Ishikawa (cell line): ENCODE data around the gene LRRC75B.

Experiments used
- EGR1 ChIP-seq: IDR thresholded peaks from 2 replicates; pipeline ENCODE4 v1.6.1; 2012
- MAX ChIP-seq: IDR thresholded peaks from 2 replicates; pipeline ENCODE4 v1.6.1; 2012
- NFIC ChIP-seq: IDR thresholded peaks from 2 replicates; pipeline ENCODE4 v1.6.1; 2012
- REST ChIP-seq: IDR thresholded peaks from 2 replicates; pipeline ENCODE4 v1.6.1; 2012; ENCODE audit warnings: low read depth, mild to moderate bottlenecking
- TAF1 ChIP-seq: IDR thresholded peaks from 2 replicates; pipeline ENCODE4 v1.6.1; 2012; ENCODE audit warnings: low read depth, mild to moderate bottlenecking
- TCF12 ChIP-seq: IDR thresholded peaks from 2 replicates; pipeline ENCODE4 v1.6.1; 2012; ENCODE audit warnings: low read depth
- YY1 ChIP-seq: IDR thresholded peaks from 2 replicates; pipeline ENCODE4 v1.6.1; 2012; ENCODE audit warnings: low read depth
- ZBTB7A ChIP-seq: IDR thresholded peaks from 2 replicates; pipeline ENCODE4 v1.6.1; 2012; ENCODE audit warnings: low read depth

- no peak for TF ChIP-seq TAF1
- no peak for TF ChIP-seq EGR1
- TF ChIP-seq REST, result no peak
- TF ChIP-seq ZBTB7A, result no peak
- no peak for TF ChIP-seq TCF12
- TF ChIP-seq MAX, result no peak
- TF ChIP-seq NFIC, result no peak
- TF ChIP-seq YY1, result no peak
Measured at GRCh38 chr22:24550028-24550901, 42.6 kb downstream of the LRRC75B start.
